GM18498 (cell line): ENCODE data around the gene CCDC188.

Source experiments
- ATAC-seq: cut with Tn5 transposase; IDR thresholded peaks from one replicate; pipeline ENCODE4 v1.9.1; 2021; ENCODE audit warnings: mild to moderate bottlenecking, moderate library complexity; ENCODE audit not compliant: unreplicated experiment

CCDC188 gene

GRCh38 chr22:20150381-20151275, at the start of gene CCDC188:
Gene CCDC188 (minus strand): TSS chr22:20151055. CDS start chr22:20150986, 69 bp downstream.
- no peak for ATAC-seq

GRCh38 chr22:20199906-20200305, 49.1 kb upstream of the CCDC188 start:
- no peak for ATAC-seq

GRCh38 chr22:20199413-20199842, 48.6 kb upstream of the CCDC188 start:
- ATAC-seq: no peak

GRCh38 chr22:20198557-20199319, 47.9 kb upstream of the CCDC188 start:
- ATAC-seq: no peak

GRCh38 chr22:20197407-20198030, 46.7 kb upstream of the CCDC188 start:
- ATAC-seq: no peak

- no peak for ATAC-seq
These were observed 45.4 kb upstream of the CCDC188 start for GRCh38 chr22:20196094-20196842.

- ATAC-seq: no peak
These were observed 44.1 kb upstream of the CCDC188 start for GRCh38 chr22:20194681-20195593.

- ATAC-seq: no peak
These were observed 43.1 kb upstream of the CCDC188 start for GRCh38 chr22:20193761-20194494.

GRCh38 chr22:20192972-20193760, 42.3 kb upstream of the CCDC188 start:
- no peak for ATAC-seq

- ATAC-seq: no peak
These were observed 41.6 kb upstream of the CCDC188 start for GRCh38 chr22:20192293-20192971.

GRCh38 chr22:20191803-20192202, 40.9 kb upstream of the CCDC188 start:
- no peak for ATAC-seq

- ATAC-seq: no peak
These were observed 40.2 kb upstream of the CCDC188 start for GRCh38 chr22:20191000-20191515.

- no peak for ATAC-seq
These were observed 37.7 kb upstream of the CCDC188 start for GRCh38 chr22:20188567-20188877.

- no peak for ATAC-seq
These were observed 37.1 kb upstream of the CCDC188 start for GRCh38 chr22:20187777-20188566.

- no peak for ATAC-seq
These were observed 36.2 kb upstream of the CCDC188 start for GRCh38 chr22:20186871-20187546.

GRCh38 chr22:20186183-20186870, 35.5 kb upstream of the CCDC188 start:
- ATAC-seq: no peak
